HUES64 (cell line): Measurements from ENCODE around the gene KIF6.

Experiments used
- H3K27ac ChIP-seq: 2 replicates; pipeline ENCODE4 v1.7.0; 2013; ENCODE audit warnings: low read depth, low read length, inconsistent platforms
- H3K27me3 ChIP-seq: 2 replicates; pipeline ENCODE4 v1.6.1; 2013; ENCODE audit warnings: mild to moderate bottlenecking, low read length; ENCODE audit not compliant: insufficient read depth
- H3K36me3 ChIP-seq: 2 replicates; pipeline ENCODE4 v1.6.1; 2013; ENCODE audit warnings: mild to moderate bottlenecking, low read length; ENCODE audit not compliant: insufficient read depth
- H3K4me1 ChIP-seq: 2 replicates; pipeline ENCODE4 v1.6.1; 2013; ENCODE audit warnings: mild to moderate bottlenecking, low read length, moderate library complexity; ENCODE audit not compliant: insufficient read depth
- H3K4me3 ChIP-seq: 2 replicates; pipeline ENCODE4 v1.5.1; 2013; ENCODE audit warnings: mild to moderate bottlenecking, low read length, moderate library complexity
- H3K9ac ChIP-seq: 2 replicates; pipeline ENCODE4 v1.6.1; 2013; ENCODE audit warnings: mild to moderate bottlenecking, low read depth, low read length
- H3K9me3 ChIP-seq: 2 replicates; pipeline ENCODE4 v1.6.1; 2013; ENCODE audit warnings: low read depth, low read length; ENCODE audit not compliant: insufficient read depth
- WGBS: fragments of 150-250, 120-280 bp; methylation state at CpG from one replicate; pipeline ENCODE4 v1.1.7; 2013; ENCODE audit warnings: missing lambda C conversion rate; 5-methylcytosine and 5-hydroxymethylcytosine counted together

KIF6 gene

GRCh38 chr6:39339096-39339867 is 385.9 kb downstream of the KIF6 start:
- 76% methylated on average over 8 of the region's 9 CpGs for WGBS
- H3K4me1 ChIP-seq = peaks cover 4% of the 10 kb centered on the region
- no peaks in the 10 kb centered on the region for H3K36me3 ChIP-seq
- no peaks in the 10 kb centered on the region for H3K9me3 ChIP-seq
- no peak overlapping the region for H3K9ac ChIP-seq
- H3K4me3 ChIP-seq = no peak overlapping the region
- H3K27me3 ChIP-seq = no peaks in the 10 kb centered on the region
- no peak overlapping the region for H3K27ac ChIP-seq

GRCh38 chr6:39338397-39338796 is 386.8 kb downstream of the KIF6 start:
- H3K4me3 ChIP-seq = no peak overlapping the region
- no peaks in the 10 kb centered on the region for H3K36me3 ChIP-seq
- no peak overlapping the region for H3K27ac ChIP-seq
- H3K9me3 ChIP-seq = no peaks in the 10 kb centered on the region
- H3K27me3 ChIP-seq = no peaks in the 10 kb centered on the region
- H3K4me1 ChIP-seq = peaks cover under 1% of the 10 kb centered on the region; the same call in 1 of the 2 replicates
- no peak overlapping the region for H3K9ac ChIP-seq
- 95% methylated on average over 5 of the region's 5 CpGs for WGBS

- H3K4me3 ChIP-seq = no peak overlapping the region
- 84% methylated on average over 5 of the region's 5 CpGs for WGBS
- H3K4me1 ChIP-seq = no peaks in the 10 kb centered on the region; the same call in 1 of the 2 replicates
- no peaks in the 10 kb centered on the region for H3K9me3 ChIP-seq
- no peak overlapping the region for H3K9ac ChIP-seq
- H3K36me3 ChIP-seq = no peaks in the 10 kb centered on the region
- no peaks in the 10 kb centered on the region for H3K27me3 ChIP-seq
- H3K27ac ChIP-seq = no peak overlapping the region
Measured at GRCh38 chr6:39335780-39336545, 389.2 kb downstream of the KIF6 start.

- Histone ChIP-seq H3K27me3 (no peaks in the 10 kb centered on the region), H3K9ac (no peak overlapping the region), H3K36me3 (no peaks in the 10 kb centered on the region), H3K27ac (no peak overlapping the region), H3K4me3 (no peak overlapping the region), H3K9me3 (no peaks in the 10 kb centered on the region), H3K4me1 (no peaks in the 10 kb centered on the region)
- WGBS = 89% methylated on average over 7 of the region's 7 CpGs
Measured at GRCh38 chr6:39333644-39334438, 391.4 kb downstream of the KIF6 start.

- H3K27ac ChIP-seq = no peak overlapping the region
- H3K36me3 ChIP-seq = no peaks in the 10 kb centered on the region
- H3K27me3 ChIP-seq = no peaks in the 10 kb centered on the region
- 89% methylated on average over 2 of the region's 3 CpGs for WGBS
- H3K9me3 ChIP-seq = no peaks in the 10 kb centered on the region
- H3K4me1 ChIP-seq = no peaks in the 10 kb centered on the region
- no peak overlapping the region for H3K4me3 ChIP-seq
- no peak overlapping the region for H3K9ac ChIP-seq
Measured at GRCh38 chr6:39330476-39330875, 394.7 kb downstream of the KIF6 start.

GRCh38 chr6:39330057-39330456 is 395.2 kb downstream of the KIF6 start:
- Histone ChIP-seq H3K27ac (no peak overlapping the region), H3K4me1 (no peaks in the 10 kb centered on the region), H3K9ac (no peak overlapping the region), H3K27me3 (no peaks in the 10 kb centered on the region), H3K4me3 (no peak overlapping the region), H3K9me3 (no peaks in the 10 kb centered on the region), H3K36me3 (no peaks in the 10 kb centered on the region)
- 91% methylated on average over 3 of the region's 3 CpGs for WGBS

- no peak overlapping the region for H3K4me3 ChIP-seq
- no peak overlapping the region for H3K9ac ChIP-seq
- H3K27me3 ChIP-seq = no peaks in the 10 kb centered on the region
- H3K4me1 ChIP-seq = no peaks in the 10 kb centered on the region
- no peaks in the 10 kb centered on the region for H3K9me3 ChIP-seq
- H3K27ac ChIP-seq = no peak overlapping the region
- 94% methylated on average over 12 of the region's 12 CpGs for WGBS
- no peaks in the 10 kb centered on the region for H3K36me3 ChIP-seq
Measured at GRCh38 chr6:39328066-39328465, 397.1 kb downstream of the KIF6 start.

- WGBS = 92% methylated on average over 5 of the region's 5 CpGs
- H3K4me1 ChIP-seq = no peaks in the 10 kb centered on the region
- no peak overlapping the region for H3K9ac ChIP-seq
- no peak overlapping the region for H3K4me3 ChIP-seq
- H3K9me3 ChIP-seq = no peaks in the 10 kb centered on the region
- no peaks in the 10 kb centered on the region for H3K36me3 ChIP-seq
- H3K27ac ChIP-seq = no peak overlapping the region
- H3K27me3 ChIP-seq = no peaks in the 10 kb centered on the region
Measured at GRCh38 chr6:39327507-39327906, 397.7 kb downstream of the KIF6 start.

GRCh38 chr6:39322306-39322850 is 402.8 kb downstream of the KIF6 start, which contains the start of gene KCNK16:
TSS of gene KCNK16 (minus strand) at chr6:39322702. CDS start at chr6:39322540, 162 bp downstream.
- Histone ChIP-seq H3K9me3 (no peaks in the 10 kb centered on the region), H3K27ac (no peak within 1 kb of the TSS), H3K4me3 (no peak within 1 kb of the TSS), H3K27me3 (no peaks in the 10 kb centered on the region), H3K36me3 (no peaks in the 10 kb centered on the region), H3K9ac (no peak within 1 kb of the TSS), H3K4me1 (no peaks in the 10 kb centered on the region)
- 85% methylated on average over 11 of the region's 11 CpGs for WGBS

- Histone ChIP-seq H3K9ac (no peak overlapping the region), H3K27me3 (no peaks in the 10 kb centered on the region), H3K9me3 (no peaks in the 10 kb centered on the region), H3K4me3 (no peak overlapping the region), H3K27ac (no peak overlapping the region), H3K4me1 (no peaks in the 10 kb centered on the region), H3K36me3 (no peaks in the 10 kb centered on the region)
- WGBS = 81% methylated on average over 5 of the region's 5 CpGs
Measured at GRCh38 chr6:39321761-39322160, 403.4 kb downstream of the KIF6 start.
